HEK293T (cell line): ENCODE data around the gene PROK1.

Experiments used
- CTCF ChIA-PET: fragments of 350-600 bp; formaldehyde crosslinking; extraction: SDS; loops from one replicate; lab custom pipeline; 2021; ENCODE audit warnings: antibody characterized with exemption, inconsistent platforms; lab: Yijun Ruan, JAX
- POLR2A ChIA-PET: fragments of 350-600 bp; formaldehyde crosslinking; extraction: SDS; loops from one replicate; lab custom pipeline; 2020; ENCODE audit warnings: antibody characterized with exemption, inconsistent platforms; lab: Yijun Ruan, JAX
- DNase-seq: peaks from one replicate; pipeline ENCODE4 v3.0.0; 2012; ENCODE audit warnings: mixed read lengths; ENCODE audit errors: extremely low spot score
- ARNT ChIP-seq: fragments of 450-650 bp; IDR thresholded peaks from 2 replicates; pipeline ENCODE4 v1.6.1; 2017; ENCODE audit warnings: mild to moderate bottlenecking
- BHLHE40 ChIP-seq: fragments of 450-650 bp; IDR thresholded peaks from 2 replicates; pipeline ENCODE4 v1.6.1; 2016; ENCODE audit warnings: mild to moderate bottlenecking, moderate library complexity, borderline replicate concordance
- CTBP1 ChIP-seq: fragments of 450-650 bp; IDR thresholded peaks from 2 replicates; pipeline ENCODE4 v1.6.1; 2016; ENCODE audit warnings: borderline replicate concordance
- ELF4 ChIP-seq: fragments of 450-650 bp; IDR thresholded peaks from 2 replicates; pipeline ENCODE4 v1.6.1; 2017; ENCODE audit warnings: antibody characterized with exemption
- FOXA1 ChIP-seq: fragments of 450-650 bp; IDR thresholded peaks from 2 replicates; pipeline ENCODE4 v1.6.1; 2016; ENCODE audit warnings: mild to moderate bottlenecking
- FOXK2 ChIP-seq: fragments of 450-650 bp; IDR thresholded peaks from 2 replicates; pipeline ENCODE4 v1.6.1; 2016; ENCODE audit warnings: mild to moderate bottlenecking
- FOXM1 ChIP-seq: fragments of 450-650 bp; IDR thresholded peaks from 2 replicates; pipeline ENCODE4 v1.6.1; 2017; ENCODE audit warnings: mild to moderate bottlenecking, borderline replicate concordance
- HDGF ChIP-seq: fragments of 450-650 bp; IDR thresholded peaks from 2 replicates; pipeline ENCODE4 v1.6.1; 2017; ENCODE audit warnings: antibody characterized with exemption, borderline replicate concordance
- L3MBTL2 ChIP-seq: fragments of 450-650 bp; conservative IDR thresholded peaks from 2 replicates; pipeline ENCODE4 v1.6.1; 2016; ENCODE audit warnings: mild to moderate bottlenecking
- LEF1 ChIP-seq: fragments of 450-650 bp; IDR thresholded peaks from 2 replicates; pipeline ENCODE4 v1.6.1; 2017; ENCODE audit warnings: mild to moderate bottlenecking, borderline replicate concordance
- NFRKB ChIP-seq: fragments of 450-650 bp; IDR thresholded peaks from 2 replicates; pipeline ENCODE4 v1.6.1; 2016; ENCODE audit warnings: mild to moderate bottlenecking, moderate library complexity
- SP1 ChIP-seq: fragments of 450-650 bp; IDR thresholded peaks from 2 replicates; pipeline ENCODE4 v1.6.1; 2017
- SUZ12 ChIP-seq: fragments of 450-650 bp; IDR thresholded peaks from 2 replicates; pipeline ENCODE4 v1.6.1; 2016; ENCODE audit warnings: mild to moderate bottlenecking
- TARDBP ChIP-seq: fragments of 450-650 bp; IDR thresholded peaks from 2 replicates; pipeline ENCODE4 v1.6.1; 2016
- ZNF384 ChIP-seq: fragments of 450-650 bp; IDR thresholded peaks from 2 replicates; pipeline ENCODE4 v1.6.1; 2016
- TF ChIP-seq, protein P1 (sequence below): fragments of 450-650 bp; IDR thresholded peaks from 2 replicates; pipeline ENCODE4 v1.6.1; 2016

The PROK1 gene

DNA sequence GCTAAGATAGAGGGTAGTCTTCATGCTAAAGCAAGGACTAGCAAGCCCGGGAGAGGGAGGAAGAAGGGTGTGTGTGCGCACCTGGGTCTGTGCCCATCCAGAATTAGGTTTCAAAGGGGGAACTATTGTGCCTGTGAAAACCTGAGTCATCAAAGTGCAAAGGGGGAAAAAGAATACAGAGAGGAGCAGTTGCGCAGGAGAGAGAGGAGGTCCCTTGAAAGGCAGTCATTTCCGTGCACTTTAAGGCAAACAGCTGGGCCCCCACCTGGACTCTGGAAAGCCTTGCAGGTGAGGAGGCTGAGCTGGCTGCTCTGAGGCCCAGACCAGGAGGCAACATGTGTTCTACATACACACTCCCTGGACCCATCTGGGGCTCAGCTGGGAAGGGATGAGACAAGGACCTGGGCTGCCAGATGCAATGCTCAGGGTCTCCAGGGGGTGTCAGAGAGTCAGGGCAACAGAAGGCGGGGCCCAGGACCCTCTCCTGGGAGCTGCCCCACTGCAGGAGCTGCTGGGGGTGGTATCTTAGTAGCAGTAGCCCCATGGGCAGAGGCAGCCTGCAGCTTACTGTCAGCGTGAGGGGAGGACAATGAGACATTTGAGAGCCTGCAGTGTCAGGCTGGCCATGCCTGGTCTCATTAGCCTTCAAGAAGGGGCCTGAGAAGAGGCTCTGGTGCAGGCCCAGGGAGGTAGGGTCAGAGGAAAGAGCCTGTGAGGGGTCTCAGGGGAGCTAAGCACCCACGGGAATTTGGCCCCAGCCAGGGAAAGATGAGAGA, 14.3 kb downstream of the PROK1 start:
- no peak for DNase-seq
- CTCF ChIA-PET, result interaction anchor here (0.6 to 4.0 kb wide), 4 partner anchors 8 to 181 kb away, joined by 3 to 38 read pairs (median 8); no protein-coding TSS in a partner anchor
- POLR2A ChIA-PET, result no interaction called here
- TF ChIP-seq L3MBTL2 (no peak), ARNT (no peak), CTBP1 (no peak), LEF1 (no peak), BHLHE40 (no peak)
- TF ChIP-seq, protein P1, sequence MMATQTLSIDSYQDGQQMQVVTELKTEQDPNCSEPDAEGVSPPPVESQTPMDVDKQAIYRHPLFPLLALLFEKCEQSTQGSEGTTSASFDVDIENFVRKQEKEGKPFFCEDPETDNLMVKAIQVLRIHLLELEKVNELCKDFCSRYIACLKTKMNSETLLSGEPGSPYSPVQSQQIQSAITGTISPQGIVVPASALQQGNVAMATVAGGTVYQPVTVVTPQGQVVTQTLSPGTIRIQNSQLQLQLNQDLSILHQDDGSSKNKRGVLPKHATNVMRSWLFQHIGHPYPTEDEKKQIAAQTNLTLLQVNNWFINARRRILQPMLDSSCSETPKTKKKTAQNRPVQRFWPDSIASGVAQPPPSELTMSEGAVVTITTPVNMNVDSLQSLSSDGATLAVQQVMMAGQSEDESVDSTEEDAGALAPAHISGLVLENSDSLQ, result no peak

DNA sequence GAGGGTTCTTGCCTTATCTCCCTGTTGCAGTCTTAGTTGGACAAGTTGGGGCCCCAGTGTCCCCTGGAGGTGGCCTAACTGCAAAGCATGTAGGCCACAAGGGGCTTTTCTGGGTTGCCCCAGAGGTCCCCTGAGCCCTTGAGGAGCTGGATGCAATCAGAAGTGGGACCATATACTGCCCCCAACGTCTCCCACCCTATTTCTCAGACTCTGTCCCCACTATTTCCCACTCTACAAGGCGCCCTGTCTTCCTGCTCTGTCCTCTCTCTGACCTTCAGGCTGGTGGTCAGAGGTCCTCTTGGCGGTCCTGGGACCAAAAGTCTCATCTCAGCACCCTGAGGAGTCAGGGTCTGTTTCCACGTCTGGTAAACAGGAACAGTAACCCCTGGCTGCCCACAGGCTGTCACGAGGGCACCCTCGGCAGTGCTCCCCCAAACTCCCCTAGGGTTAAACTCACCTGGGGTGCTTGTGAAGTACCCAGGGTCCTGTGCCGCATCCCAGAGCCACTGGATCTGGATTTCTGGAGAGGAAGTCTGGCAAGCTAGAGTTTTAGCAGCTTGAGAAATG, 14.9 kb downstream of the PROK1 start:
- POLR2A ChIA-PET, result no interaction called here
- CTCF ChIA-PET, result interaction anchor here (0.9 to 4.0 kb wide), 4 partner anchors 8 to 156 kb away, joined by 3 to 38 read pairs (median 8); no protein-coding TSS in a partner anchor
- TF ChIP-seq FOXK2 (no peak), SUZ12 (no peak), L3MBTL2 (no peak), BHLHE40 (no peak), HDGF (no peak), ARNT (no peak), FOXM1 (no peak), FOXA1 (no peak), ELF4 (no peak), SP1 (no peak), CTBP1 (no peak), NFRKB (no peak), ZNF384 (no peak), LEF1 (no peak), TARDBP (no peak)
- TF ChIP-seq, protein P1, result no peak
- no peak for DNase-seq

DNA sequence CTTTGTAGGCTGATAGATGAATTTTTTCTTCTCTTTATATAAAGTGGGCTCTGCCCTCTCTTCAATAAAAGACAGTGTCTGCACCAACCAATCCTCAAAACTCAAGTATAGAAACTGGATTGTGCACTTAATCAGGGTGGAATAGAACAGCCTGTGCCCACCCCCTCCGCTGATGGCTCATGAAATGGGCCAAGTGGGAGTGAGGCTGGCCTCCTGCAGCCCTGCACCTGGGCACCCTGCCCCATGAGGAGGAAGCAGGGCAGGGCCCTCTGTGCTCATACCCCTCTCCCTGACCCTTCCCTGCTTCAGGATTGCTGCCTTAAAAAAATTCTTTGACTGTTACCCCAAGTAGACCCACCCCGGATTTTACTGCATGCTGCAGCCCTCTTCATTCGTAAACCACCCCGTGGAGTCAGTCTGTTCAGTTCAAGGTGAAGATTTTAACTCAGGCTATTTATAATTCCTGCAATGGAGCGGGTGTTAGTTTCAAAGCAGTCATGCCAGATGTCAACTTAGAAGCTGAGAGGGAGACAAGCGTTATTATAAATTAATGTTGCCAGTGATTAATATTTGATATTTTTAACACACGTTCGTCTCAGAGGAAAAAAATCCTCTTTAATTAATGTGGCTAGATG, 15.8 kb downstream of the PROK1 start:
- TF ChIP-seq SUZ12, result no peak
- no peak for TF ChIP-seq LEF1
- no peak for TF ChIP-seq FOXM1
- TF ChIP-seq BHLHE40, result no peak
- no peak for TF ChIP-seq TARDBP
- TF ChIP-seq FOXA1, result no peak
- TF ChIP-seq CTBP1, result no peak
- no peak for DNase-seq
- ChIA-PET CTCF (interaction anchor here (0.7 to 4.0 kb wide), 3 partner anchors 30 to 1190 kb away, joined by 3 to 38 read pairs (median 4); no protein-coding TSS in a partner anchor), POLR2A (no interaction called here)

DNA sequence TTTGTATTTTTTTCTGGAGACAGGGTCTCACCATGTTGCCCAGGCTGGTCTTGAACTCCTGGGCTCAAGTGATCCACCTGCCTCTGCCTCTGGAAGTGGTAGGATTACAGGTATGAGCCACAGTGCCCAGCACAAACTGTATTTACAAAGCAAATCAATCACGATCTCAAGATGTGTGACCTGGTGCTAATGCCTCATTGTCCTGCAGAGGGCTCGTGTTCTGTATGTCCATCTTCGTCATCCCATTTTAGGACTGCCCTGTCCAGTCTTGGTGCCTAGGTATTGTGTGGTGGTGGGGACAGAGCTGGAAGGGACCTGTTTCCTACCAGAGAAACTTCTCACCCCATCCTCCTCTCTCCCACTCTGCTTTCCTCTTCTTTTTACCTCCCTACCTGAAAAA, 20.2 kb downstream of the PROK1 start:
- ChIA-PET POLR2A (no interaction called here), CTCF (no interaction called here)
- TF ChIP-seq LEF1 (no peak), TARDBP (no peak), FOXK2 (no peak), L3MBTL2 (no peak), FOXA1 (no peak), ZNF384 (no peak), CTBP1 (no peak)
- TF ChIP-seq, protein P1, result no peak
- no peak for DNase-seq

DNA sequence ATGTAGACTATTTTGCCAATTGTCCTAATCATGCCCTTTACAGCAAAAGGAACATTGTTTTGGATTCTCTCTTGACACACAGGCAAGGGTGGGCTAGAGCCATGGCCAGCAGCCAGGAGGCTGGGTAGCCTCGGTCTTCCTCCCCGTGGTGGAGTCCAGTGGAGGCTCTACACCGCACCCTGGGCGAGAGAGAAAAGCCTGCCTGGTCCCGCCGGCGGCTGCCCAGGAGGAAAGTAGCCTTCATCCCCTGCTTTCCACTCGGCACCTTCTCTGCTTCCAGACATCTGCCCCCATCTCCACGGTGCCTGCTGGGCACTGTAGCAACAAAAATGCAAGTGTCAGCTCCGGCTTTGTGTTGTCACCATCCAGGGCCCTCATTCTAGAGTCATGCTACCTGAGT, 21.6 kb downstream of the PROK1 start:
- ChIA-PET POLR2A (no interaction called here), CTCF (interaction anchor here (0.6 to 1.5 kb wide), 2 partner anchors 23 to 284 kb away, joined by 3 read pairs; no protein-coding TSS in a partner anchor)
- TF ChIP-seq FOXM1 (no peak), FOXK2 (no peak), BHLHE40 (no peak), SP1 (no peak)
- TF ChIP-seq, protein P1, result no peak
- no peak for DNase-seq
